Fibroblast of lung (primary cell): Measurements from ENCODE around the gene RAPGEF3. TPM values are rescaled to one million over a fixed set of nuclear protein-coding genes. Genes with fewer than 3 reads are reported as not detected.

ENCODE experiments used
- DNase-seq, 2 donors: peaks; one replicate each; pipeline versions ENCODE4 v3.0.0 to v3.0.0-alpha.2; 2010; ENCODE audit warnings: low read depth in 2 of 2
- H2AFZ ChIP-seq: 2 replicates; pipeline ENCODE4 v1.5.1; 2012; ENCODE audit warnings: low read length, control low read depth, inconsistent platforms
- H3K27ac ChIP-seq: 2 replicates; pipeline ENCODE4 v1.5.1; 2011; ENCODE audit warnings: low read length, control low read depth; ENCODE audit not compliant: insufficient read depth
- H3K27me3 ChIP-seq: 2 replicates; pipeline ENCODE4 v1.5.1; 2011; ENCODE audit warnings: mild to moderate bottlenecking, low read length; ENCODE audit not compliant: control insufficient read depth, insufficient read depth
- H3K36me3 ChIP-seq: 2 replicates; pipeline ENCODE4 v1.5.1; 2011; ENCODE audit warnings: low read length; ENCODE audit not compliant: control insufficient read depth, insufficient read depth
- H3K4me1 ChIP-seq: 2 replicates; pipeline ENCODE4 v1.5.1; 2011; ENCODE audit warnings: low read length; ENCODE audit not compliant: control insufficient read depth, insufficient read depth; ENCODE audit errors: extremely low read depth
- H3K4me2 ChIP-seq: 2 replicates; pipeline ENCODE4 v1.5.1; 2011; ENCODE audit warnings: low read length, control low read depth; ENCODE audit not compliant: insufficient read depth; ENCODE audit errors: extremely low read depth
- H3K4me3 ChIP-seq, 4 experiments: fragments of 200-600 bp in 1 of 4; sonication (generic) in 1 of 4; replicated peaks in 1 of 4; 2 replicates each; pipeline ENCODE4 v1.5.1; 2011 to 2016; ENCODE audit warnings: low read length in 4 of 4, low read depth in 3 of 4, mild to moderate bottlenecking in 3 of 4, control low read depth in 2 of 4, inconsistent platforms in 1 of 4, mixed read lengths in 1 of 4; ENCODE audit not compliant: insufficient read depth in 1 of 4; ENCODE audit errors: control extremely low read depth in 1 of 4
- H3K79me2 ChIP-seq: 2 replicates; pipeline ENCODE4 v1.5.1; 2012; ENCODE audit warnings: mild to moderate bottlenecking, low read length, inconsistent platforms; ENCODE audit not compliant: control insufficient read depth, insufficient read depth
- H3K9ac ChIP-seq: 2 replicates; pipeline ENCODE4 v1.5.1; 2011; ENCODE audit warnings: mild to moderate bottlenecking, low read length, control low read depth; ENCODE audit not compliant: insufficient read depth
- H3K9me3 ChIP-seq: 2 replicates; pipeline ENCODE4 v1.5.1; 2012; ENCODE audit warnings: low read depth, low read length; ENCODE audit not compliant: control insufficient read depth, insufficient read depth
- H4K20me1 ChIP-seq: 2 replicates; pipeline ENCODE4 v1.5.1; 2011; ENCODE audit warnings: low read length; ENCODE audit not compliant: control insufficient read depth, insufficient read depth; ENCODE audit errors: extremely low read depth
- CTCF ChIP-seq, 2 donors: IDR thresholded peaks in 1 of 2; conservative IDR thresholded peaks in 1 of 2; 1 replicate in 1 of 2; 2 replicates in 1 of 2; pipeline ENCODE4 v1.5.1; 2011 to 2012; ENCODE audit warnings: low read length in 2 of 2, control low read depth in 1 of 2, inconsistent platforms in 1 of 2, low read depth in 1 of 2, mild to moderate bottlenecking in 1 of 2
- EZH2 ChIP-seq: IDR thresholded peaks from 2 replicates; pipeline ENCODE4 v1.5.1; 2012; ENCODE audit warnings: low read length, control low read depth, mild to moderate bottlenecking; ENCODE audit errors: missing control alignments
- polyA plus RNA-seq, 2 donors: library from polyadenylated mRNA; depleted of rRNA in 1 of 2; stranded (reverse) in 1 of 2; unstranded in 1 of 2; fragments of >200 nt; gene quantifications; 2 replicates each; pipeline ENCODE4 v1.2.1, GENCODE V29; 2011 to 2012; ENCODE audit warnings: missing spikeins in 1 of 2
- total RNA-seq: library from RNA; depleted of rRNA; stranded (reverse); fragments of >200 nt; gene quantifications from 2 replicates; pipeline ENCODE4 v1.2.1, GENCODE V29; 2014

The RAPGEF3 gene
- total and polyA plus RNA-seq, 2 donors (not counting 1 experiment from before 2014, with no cell fraction given), result 0.83 to 2.8 TPM

- no peak for DNase-seq
- Histone ChIP-seq H3K36me3 (no peaks in the 10 kb centered on the region), H3K4me1 (peaks cover 12% of the 10 kb centered on the region), H3K27me3 (no peaks in the 10 kb centered on the region), H3K9me3 (no peaks in the 10 kb centered on the region), H3K27ac (peak overlapping the region; percentile 23), H3K9ac (no peak overlapping the region), H3K4me2 (no peak overlapping the region), H4K20me1 (no peaks in the 10 kb centered on the region), H2AFZ (no peak overlapping the region), H3K79me2 (no peaks in the 10 kb centered on the region), H3K4me3 (no peak overlapping the region)
- TF ChIP-seq CTCF (conservative IDR thresholded peaks at IDR 0.05 in 1 of 2, IDR thresholded peaks at IDR 0.05 in 1 of 2; ENCODE audit: low read depth in 1 of 2, low read length in 2 of 2) (no peak), EZH2 (no peak)
Measured at GRCh38 chr12:47752121-47752520, 6.6 kb downstream of the RAPGEF3 start.

GRCh38 chr12:47751561-47751960 lies 7.1 kb downstream of the RAPGEF3 start:
- no peaks in the 10 kb centered on the region for H3K9me3 ChIP-seq
- TF ChIP-seq CTCF (conservative IDR thresholded peaks at IDR 0.05 in 1 of 2, IDR thresholded peaks at IDR 0.05 in 1 of 2; ENCODE audit: low read depth in 1 of 2, low read length in 2 of 2) (no peak), EZH2 (no peak)
- H3K27ac ChIP-seq, result no peak overlapping the region
- H2AFZ ChIP-seq, result no peak overlapping the region
- no peaks in the 10 kb centered on the region for H3K36me3 ChIP-seq
- no peaks in the 10 kb centered on the region for H3K79me2 ChIP-seq
- peaks cover 12% of the 10 kb centered on the region for H3K4me1 ChIP-seq
- H3K4me3 ChIP-seq, result no peak overlapping the region
- no peak overlapping the region for H3K4me2 ChIP-seq
- DNase-seq, result no peak
- H3K27me3 ChIP-seq, result no peaks in the 10 kb centered on the region
- no peaks in the 10 kb centered on the region for H4K20me1 ChIP-seq
- H3K9ac ChIP-seq, result no peak overlapping the region

GRCh38 chr12:47750916-47751470 lies 7.7 kb downstream of the RAPGEF3 start:
- Histone ChIP-seq H3K4me2 (no peak overlapping the region), H3K36me3 (no peaks in the 10 kb centered on the region), H4K20me1 (no peaks in the 10 kb centered on the region), H3K4me1 (peaks cover 12% of the 10 kb centered on the region), H3K4me3 (no peak overlapping the region), H3K79me2 (no peaks in the 10 kb centered on the region), H3K27me3 (no peaks in the 10 kb centered on the region), H3K9me3 (no peaks in the 10 kb centered on the region), H2AFZ (no peak overlapping the region), H3K9ac (no peak overlapping the region), H3K27ac (no peak overlapping the region)
- TF ChIP-seq EZH2 (no peak), CTCF (conservative IDR thresholded peaks at IDR 0.05 in 1 of 2, IDR thresholded peaks at IDR 0.05 in 1 of 2; ENCODE audit: low read depth in 1 of 2, low read length in 2 of 2) (no peak)
- no peak for DNase-seq
